ENCODE results near the gene COL4A2. TPM values are rescaled to one million over a fixed set of nuclear protein-coding genes. Genes with fewer than 3 reads are reported as not detected.

Gene COL4A2
- total RNA-seq, 1 experiment from 2014 or later: 1.6 TPM

GRCh38 chr13:110305949-110306339, 1.1 kb upstream of the COL4A2 start:
- no peak for TF ChIP-seq REST (IDR thresholded peaks at IDR 0.05; ENCODE audit: low read depth)
- Histone ChIP-seq H3K4me1 (ENCODE audit: control insufficient read depth in 1 of 2, insufficient read depth in 2 of 2, low read length in 2 of 2) (no peaks in the 10 kb centered on the region), H3K27me3 (ENCODE audit: insufficient read depth, low read length) (peaks cover 48% of the 10 kb centered on the region), H2AFZ (ENCODE audit: low read depth, low read length, poor library complexity, severe bottlenecking) (no peak overlapping the region), H3K27ac (ENCODE audit: low read depth, low read length) (no peak overlapping the region), H3K4me2 (ENCODE audit: low read length) (no peak overlapping the region), H3K9me3 (ENCODE audit: control insufficient read depth in 1 of 2, insufficient read depth in 1 of 2, low read depth in 1 of 2, low read length in 2 of 2) (no peaks in the 10 kb centered on the region), H4K20me1 (ENCODE audit: insufficient read depth) (no peaks in the 10 kb centered on the region), H3K79me2 (ENCODE audit: insufficient read depth, low read length) (no peaks in the 10 kb centered on the region), H3K9ac (ENCODE audit: low read length) (no peak overlapping the region), H3K9me2 (ENCODE audit: insufficient read depth) (no peaks in the 10 kb centered on the region), H3K36me3 (ENCODE audit: control insufficient read depth in 1 of 2, insufficient read depth in 2 of 2, low read length in 2 of 2) (no peaks in the 10 kb centered on the region), H3K4me3 (replicated peaks in 1 of 2; ENCODE audit: low read depth in 1 of 2, low read length in 2 of 2) (no peak overlapping the region)
- intact Hi-C loops (cut with micrococcal nuclease): no loop called here
- ChIA-PET POLR2A (no interaction called here), RAD21 (ENCODE audit: low non-redundant PET in 1 of 2, low total read pairs in 2 of 2, uncharacterized antibody in 2 of 2, unreplicated experiment in 2 of 2) (no interaction called here), CTCF (no interaction called here)
- ATAC-seq (no peak), DNase-seq (ENCODE audit: low read depth, low spot score) (no peak)
- BruUV-seq (replicated peaks): no TSS peak

GRCh38 chr13:110306340-110306959, 634 bp upstream of the COL4A2 start:
- Histone ChIP-seq H2AFZ (ENCODE audit: low read depth, low read length, poor library complexity, severe bottlenecking) (no peak overlapping the region), H3K4me1 (ENCODE audit: control insufficient read depth in 1 of 2, insufficient read depth in 2 of 2, low read length in 2 of 2) (no peaks in the 10 kb centered on the region), H3K9me2 (ENCODE audit: insufficient read depth) (no peaks in the 10 kb centered on the region), H3K27ac (ENCODE audit: low read depth, low read length) (no peak overlapping the region), H3K9me3 (ENCODE audit: control insufficient read depth in 1 of 2, insufficient read depth in 1 of 2, low read depth in 1 of 2, low read length in 2 of 2) (no peaks in the 10 kb centered on the region), H3K36me3 (ENCODE audit: control insufficient read depth in 1 of 2, insufficient read depth in 2 of 2, low read length in 2 of 2) (no peaks in the 10 kb centered on the region), H3K27me3 (ENCODE audit: insufficient read depth, low read length) (peaks cover 43% of the 10 kb centered on the region), H3K4me3 (replicated peaks in 1 of 2; ENCODE audit: low read depth in 1 of 2, low read length in 2 of 2) (no peak overlapping the region), H3K9ac (ENCODE audit: low read length) (no peak overlapping the region), H3K79me2 (ENCODE audit: insufficient read depth, low read length) (no peaks in the 10 kb centered on the region), H4K20me1 (ENCODE audit: insufficient read depth) (no peaks in the 10 kb centered on the region), H3K4me2 (ENCODE audit: low read length) (no peak overlapping the region)
- ChIA-PET CTCF (no interaction called here), RAD21 (ENCODE audit: low non-redundant PET in 1 of 2, low total read pairs in 2 of 2, uncharacterized antibody in 2 of 2, unreplicated experiment in 2 of 2) (no interaction called here), POLR2A (no interaction called here)
- intact Hi-C loops (cut with micrococcal nuclease): no loop called here
- BruUV-seq (replicated peaks): no TSS peak
- no peak for TF ChIP-seq EZH2 (IDR thresholded peaks at IDR 0.05)
- no peak for TF ChIP-seq ELF1 (IDR thresholded peaks at IDR 0.05; ENCODE audit: borderline replicate concordance, low read depth)
- no peak for ATAC-seq
- DNase-seq (ENCODE audit: low read depth, low spot score): no peak
